ENCODE data around the gene SRRD. TPM values are rescaled to one million over a fixed set of nuclear protein-coding genes. Genes with fewer than 3 reads are reported as not detected.

Gene SRRD
- total and polyA plus RNA-seq, 12 donors, result 10.3 to 261 (median 17.1) TPM

DNA sequence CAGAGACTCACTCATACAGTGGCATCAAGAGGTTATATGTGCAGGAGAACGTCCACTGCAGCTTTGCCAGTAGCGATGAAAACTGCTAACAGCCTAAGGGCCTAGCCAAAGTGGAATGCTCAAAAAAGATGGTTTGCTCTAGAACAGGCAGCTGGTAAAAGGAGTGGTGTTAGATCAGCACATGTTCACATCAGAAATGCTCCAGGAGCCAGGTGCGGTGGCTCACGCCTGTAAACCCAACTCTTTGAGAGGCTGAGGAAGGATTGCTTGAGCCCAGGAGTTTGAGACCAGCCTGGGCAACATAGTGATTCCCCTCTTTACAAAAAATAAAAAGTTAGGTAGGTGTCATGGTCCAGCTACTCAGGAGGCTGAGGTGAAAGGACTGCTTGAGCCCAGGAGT, 38.9 kb downstream of the SRRD start:
- intact Hi-C loops (cut with DNase I), result no loop called here
- H3K4me1 ChIP-seq (replicated peaks in 1 of 2), result peaks cover 5 to 12% of the 10 kb centered on the region in 2 donors
- TF ChIP-seq POLR2A (IDR thresholded peaks at IDR 0.05), result no peak
- TF ChIP-seq, protein P1, sequence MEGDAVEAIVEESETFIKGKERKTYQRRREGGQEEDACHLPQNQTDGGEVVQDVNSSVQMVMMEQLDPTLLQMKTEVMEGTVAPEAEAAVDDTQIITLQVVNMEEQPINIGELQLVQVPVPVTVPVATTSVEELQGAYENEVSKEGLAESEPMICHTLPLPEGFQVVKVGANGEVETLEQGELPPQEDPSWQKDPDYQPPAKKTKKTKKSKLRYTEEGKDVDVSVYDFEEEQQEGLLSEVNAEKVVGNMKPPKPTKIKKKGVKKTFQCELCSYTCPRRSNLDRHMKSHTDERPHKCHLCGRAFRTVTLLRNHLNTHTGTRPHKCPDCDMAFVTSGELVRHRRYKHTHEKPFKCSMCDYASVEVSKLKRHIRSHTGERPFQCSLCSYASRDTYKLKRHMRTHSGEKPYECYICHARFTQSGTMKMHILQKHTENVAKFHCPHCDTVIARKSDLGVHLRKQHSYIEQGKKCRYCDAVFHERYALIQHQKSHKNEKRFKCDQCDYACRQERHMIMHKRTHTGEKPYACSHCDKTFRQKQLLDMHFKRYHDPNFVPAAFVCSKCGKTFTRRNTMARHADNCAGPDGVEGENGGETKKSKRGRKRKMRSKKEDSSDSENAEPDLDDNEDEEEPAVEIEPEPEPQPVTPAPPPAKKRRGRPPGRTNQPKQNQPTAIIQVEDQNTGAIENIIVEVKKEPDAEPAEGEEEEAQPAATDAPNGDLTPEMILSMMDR (IDR thresholded peaks at IDR 0.05), result no peak
- 85 to 93% (median 92%) methylated on average over 4 of the region's 4 CpGs for WGBS, 4 donors
- no peak overlapping the region for H3K4me3 ChIP-seq
- DNase-seq, result no peak
- peaks cover 0 to 4% of the 10 kb centered on the region in 2 donors for H3K36me3 ChIP-seq (replicated peaks in 1 of 2)
- H3K27me3 ChIP-seq, result no peaks in the 10 kb centered on the region
- no peaks in the 10 kb centered on the region for H3K9me3 ChIP-seq (replicated peaks in 1 of 3)
- no peak overlapping the region for H3K27ac ChIP-seq

DNA sequence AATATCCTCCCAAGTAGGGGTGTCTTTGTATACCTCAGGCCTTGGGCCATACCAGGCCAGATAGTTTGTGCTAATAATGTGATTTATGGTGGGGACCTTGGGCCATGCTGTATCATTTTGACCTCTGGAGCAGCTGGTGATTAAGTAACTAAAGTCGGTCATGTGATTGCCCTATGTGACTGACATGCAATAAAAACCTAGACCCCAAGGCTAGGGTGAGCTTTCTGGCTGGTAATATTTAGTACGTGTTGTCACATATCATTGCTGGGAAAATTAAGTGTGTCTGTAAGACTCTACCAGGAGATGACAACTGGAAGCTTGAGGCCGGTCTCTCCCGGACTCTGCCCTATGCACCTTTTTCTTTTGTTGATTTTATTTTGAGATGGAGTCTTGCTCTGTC, 41.2 kb downstream of the SRRD start:
- WGBS, 4 donors, result 53 to 63% (median 56%) methylated on average over 4 of the region's 4 CpGs
- Histone ChIP-seq H3K27me3 (no peaks in the 10 kb centered on the region), H3K9me3 (replicated peaks in 1 of 3) (no peaks in the 10 kb centered on the region), H3K36me3 (replicated peaks in 1 of 2) (peaks cover 0 to 10% of the 10 kb centered on the region in 2 donors), H3K27ac (peak overlapping the region in 3 of 5 donors; percentile 0 to 24 (median 15)), H3K4me3 (no peak overlapping the region), H3K4me1 (replicated peaks in 1 of 2) (peaks cover 5 to 19% of the 10 kb centered on the region in 2 donors)
- DNase-seq, result peak in 1 of 7 donors; percentile 46
- intact Hi-C loops (cut with DNase I), result no loop called here
- no peak for TF ChIP-seq POLR2A (IDR thresholded peaks at IDR 0.05)
- TF ChIP-seq, protein P1 (IDR thresholded peaks at IDR 0.05), result no peak

DNA sequence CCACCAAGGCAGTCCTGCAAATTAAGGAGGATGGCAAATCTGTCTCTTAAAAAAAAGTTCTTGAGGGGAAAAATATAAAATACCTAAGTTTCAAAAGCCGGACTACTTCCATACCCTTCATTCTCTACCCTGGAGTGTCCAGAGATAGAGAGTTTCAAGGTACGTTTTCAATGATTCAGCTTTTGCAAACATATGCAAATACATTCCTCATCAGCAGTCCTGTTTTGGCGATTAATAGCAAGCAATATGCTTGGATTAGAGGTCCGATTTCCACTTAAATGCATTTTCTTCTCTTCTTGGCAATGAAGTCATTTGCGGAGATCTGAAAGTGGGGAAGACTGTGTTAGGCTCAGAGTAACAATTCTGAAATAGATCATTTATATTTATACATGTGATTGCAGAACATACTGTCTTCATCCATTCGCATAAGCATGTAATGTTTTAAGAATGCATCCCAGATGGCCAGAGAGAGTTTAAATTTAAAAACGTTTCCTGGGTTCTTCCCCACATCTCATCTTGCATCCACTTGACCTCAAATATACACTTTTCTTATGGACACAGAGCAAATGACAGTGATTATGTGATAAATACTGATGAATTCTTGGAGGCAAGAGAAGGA, 42.4 kb downstream of the SRRD start:
- intact Hi-C loops (cut with DNase I), result no loop called here
- Histone ChIP-seq H3K27ac (no peak overlapping the region), H3K4me1 (replicated peaks in 1 of 2) (peaks cover 5 to 19% of the 10 kb centered on the region in 2 donors), H3K27me3 (no peaks in the 10 kb centered on the region), H3K36me3 (replicated peaks in 1 of 2) (peaks cover 0 to 16% of the 10 kb centered on the region in 2 donors), H3K9me3 (replicated peaks in 1 of 3) (no peaks in the 10 kb centered on the region), H3K4me3 (no peak overlapping the region)
- 89 to 92% (median 90%) methylated on average over 7 of the region's 7 CpGs for WGBS, 4 donors
- TF ChIP-seq, protein P1 (IDR thresholded peaks at IDR 0.05), result no peak
- TF ChIP-seq POLR2A (IDR thresholded peaks at IDR 0.05), result no peak
- DNase-seq, result no peak

- TF ChIP-seq, protein P1 (IDR thresholded peaks at IDR 0.05), result no peak
- no peak for TF ChIP-seq POLR2A (IDR thresholded peaks at IDR 0.05)
- 62 to 79% (median 68%) methylated on average over 3 of the region's 3 CpGs for WGBS, 4 donors
- Histone ChIP-seq H3K27me3 (no peaks in the 10 kb centered on the region), H3K4me3 (no peak overlapping the region), H3K4me1 (replicated peaks in 1 of 2) (peaks cover 5 to 19% of the 10 kb centered on the region in 2 donors), H3K36me3 (replicated peaks in 1 of 2) (peaks cover 0 to 27% of the 10 kb centered on the region in 2 donors), H3K27ac (peak overlapping the region in 1 of 5 donors; percentile 13), H3K9me3 (replicated peaks in 1 of 3) (no peaks in the 10 kb centered on the region)
- intact Hi-C loops (cut with DNase I), result no loop called here
- no peak for DNase-seq
Observed at GRCh38 chr22:26527167-26527566, 43.5 kb downstream of the SRRD start.

All from adrenal gland (tissue), 12 donors.